Measurements from ENCODE around the gene MAN1A1. TPM values are rescaled to one million over a fixed set of nuclear protein-coding genes. Genes with fewer than 3 reads are reported as not detected.
"Not testable (repeated sequence)": the region's sequence is repeated elsewhere in the genome, so short reads cannot be mapped to it uniquely, and the experiment has no call there.

The MAN1A1 gene
- 17.2 TPM for total RNA-seq
- long read RNA-seq, full-length matches to known transcripts = 7 of 16 reads
- long read RNA-seq, partial matches to known transcripts = 7 of 16 reads
- long read RNA-seq, other reads (novel, unspliced or antisense) = 2 of 16 reads

- ATAC-seq (ENCODE audit: poor library complexity) = peak; percentile 96
- DNase-seq = peak; percentile 94
- intact Hi-C loops (cut with DNase I) = loop anchor here (10.0 kb wide), 1 partner anchor 205 kb away; no protein-coding TSS in a partner anchor
These were observed at the start of gene MAN1A1 for GRCh38 chr6:119349361-119350201. MAN1A1 (minus strand) TSS chr6:119349761; CDS start chr6:119349065, 696 bp downstream.

DNA sequence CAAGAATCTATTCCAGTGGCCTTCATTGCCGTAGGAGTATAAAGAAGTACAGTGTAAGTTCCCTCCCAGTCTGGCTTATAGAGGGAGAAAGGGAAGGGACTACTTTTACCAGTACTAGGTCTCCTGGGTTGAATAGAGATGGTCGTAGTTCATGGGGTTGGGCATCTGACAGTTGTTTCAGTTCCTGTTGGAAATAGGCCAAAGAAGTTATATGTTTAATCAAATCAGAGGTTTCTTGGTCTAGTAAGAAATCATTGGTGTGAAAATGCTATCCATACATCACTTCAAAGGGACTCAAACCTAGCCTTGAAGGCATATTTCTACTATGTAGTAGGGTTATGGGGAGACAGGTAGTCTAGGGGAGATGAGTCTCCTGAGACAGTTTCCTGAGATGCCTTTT is 45.6 kb upstream of the MAN1A1 start:
- DNase-seq (no peak), ATAC-seq (ENCODE audit: poor library complexity) (no peak)
- intact Hi-C loops (cut with DNase I) = no loop called here

GRCh38 chr6:119390247-119390793 is 40.8 kb upstream of the MAN1A1 start:
- no peak for DNase-seq
- intact Hi-C loops (cut with DNase I) = no loop called here

GRCh38 chr6:119385994-119386393 is 36.4 kb upstream of the MAN1A1 start:
- ATAC-seq (ENCODE audit: poor library complexity) = no peak
- DNase-seq = no peak

More at GRCh38 chr6:119390247-119390793, 40.8 kb upstream of the MAN1A1 start:
- no peak for ATAC-seq (ENCODE audit: poor library complexity)

GRCh38 chr6:119384444-119384843 is 34.9 kb upstream of the MAN1A1 start:
- intact Hi-C loops (cut with DNase I) = no loop called here
- no peak for DNase-seq
- ATAC-seq (ENCODE audit: poor library complexity) = peak; percentile 25

More at GRCh38 chr6:119385994-119386393, 36.4 kb upstream of the MAN1A1 start:
- intact Hi-C loops (cut with DNase I) = no loop called here

DNA sequence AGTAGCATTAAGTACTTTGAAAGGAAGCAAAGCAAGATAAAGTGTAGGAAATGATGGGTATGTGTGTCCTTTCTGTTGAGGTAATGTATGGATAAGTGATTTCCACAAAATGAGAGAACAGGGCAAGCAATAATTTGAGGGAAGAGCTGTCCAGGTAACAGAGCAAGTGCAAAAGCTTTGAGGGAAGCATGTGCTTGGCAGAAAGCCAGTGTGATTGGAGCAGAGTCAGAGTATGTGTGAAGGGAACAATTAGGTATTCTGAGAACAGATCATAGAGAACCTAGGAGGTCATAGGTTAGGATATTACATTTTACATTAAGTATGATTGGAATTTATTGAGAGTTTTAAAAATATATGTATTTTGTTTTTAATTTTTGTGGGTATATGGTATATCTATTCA is 30.2 kb upstream of the MAN1A1 start:
- no peak for DNase-seq
- intact Hi-C loops (cut with DNase I) = no loop called here
- ATAC-seq (ENCODE audit: poor library complexity) = no peak

GRCh38 chr6:119377043-119377442 is 27.5 kb upstream of the MAN1A1 start:
- DNase-seq; intact Hi-C loops (cut with DNase I); ATAC-seq (ENCODE audit: poor library complexity): not testable (repeated sequence)

DNA sequence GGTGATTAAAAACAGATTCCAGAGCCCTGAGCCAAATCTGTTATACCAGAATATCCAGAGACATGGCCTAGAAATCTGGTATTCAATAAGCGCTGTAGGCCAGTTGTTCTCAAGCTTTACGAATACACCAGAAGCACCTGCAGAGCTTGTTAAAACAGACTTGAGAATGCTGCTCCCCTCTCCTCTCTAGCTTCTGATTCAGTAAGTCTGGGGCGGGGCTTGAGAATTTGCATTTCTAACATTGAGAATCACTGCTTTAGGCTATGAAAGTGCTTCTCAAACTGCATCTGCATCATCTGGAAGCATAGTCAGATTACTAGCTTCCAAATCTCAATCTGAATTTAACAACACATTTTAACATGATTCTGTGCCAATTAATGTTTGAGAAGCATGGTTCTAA is 20.5 kb upstream of the MAN1A1 start:
- intact Hi-C loops (cut with DNase I) = no loop called here
- DNase-seq = no peak
- ATAC-seq (ENCODE audit: poor library complexity) = no peak

GRCh38 chr6:119368921-119369320 is 19.4 kb upstream of the MAN1A1 start:
- intact Hi-C loops (cut with DNase I) = no loop called here
- no peak for ATAC-seq (ENCODE audit: poor library complexity)
- no peak for DNase-seq

DNA sequence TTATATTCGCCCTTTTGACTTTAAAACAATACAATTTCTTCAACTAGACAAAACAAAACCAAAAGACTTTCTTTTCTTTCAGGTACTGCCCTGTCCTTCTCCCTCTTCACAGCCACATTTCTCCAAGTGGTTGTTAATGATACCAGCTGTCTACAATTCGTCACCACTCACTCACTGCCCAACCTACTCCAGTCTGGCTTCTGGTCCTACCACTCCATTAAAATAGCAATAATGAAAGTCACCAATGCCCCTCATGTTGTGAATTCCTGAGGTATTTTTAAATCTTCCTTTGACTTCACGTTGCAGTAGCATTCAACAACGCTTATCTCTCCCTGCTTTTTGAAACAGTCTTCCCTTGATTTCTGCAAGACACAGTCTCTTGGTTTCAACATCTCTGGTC is 11.6 kb upstream of the MAN1A1 start:
- DNase-seq (no peak), ATAC-seq (ENCODE audit: poor library complexity) (peak; percentile 71)
- intact Hi-C loops (cut with DNase I) = no loop called here

- intact Hi-C loops (cut with DNase I) = no loop called here
- DNase-seq = no peak
- ATAC-seq (ENCODE audit: poor library complexity) = no peak
These were observed 10.8 kb upstream of the MAN1A1 start for GRCh38 chr6:119360262-119360915.

- ATAC-seq (ENCODE audit: poor library complexity) (no peak), DNase-seq (no peak)
- intact Hi-C loops (cut with DNase I) = no loop called here
These were observed 6.3 kb upstream of the MAN1A1 start for GRCh38 chr6:119355890-119356289.

GRCh38 chr6:119355157-119355556 is 5.6 kb upstream of the MAN1A1 start:
- intact Hi-C loops (cut with DNase I) = no loop called here
- peak; percentile 82 for ATAC-seq (ENCODE audit: poor library complexity)
- DNase-seq = no peak

DNA sequence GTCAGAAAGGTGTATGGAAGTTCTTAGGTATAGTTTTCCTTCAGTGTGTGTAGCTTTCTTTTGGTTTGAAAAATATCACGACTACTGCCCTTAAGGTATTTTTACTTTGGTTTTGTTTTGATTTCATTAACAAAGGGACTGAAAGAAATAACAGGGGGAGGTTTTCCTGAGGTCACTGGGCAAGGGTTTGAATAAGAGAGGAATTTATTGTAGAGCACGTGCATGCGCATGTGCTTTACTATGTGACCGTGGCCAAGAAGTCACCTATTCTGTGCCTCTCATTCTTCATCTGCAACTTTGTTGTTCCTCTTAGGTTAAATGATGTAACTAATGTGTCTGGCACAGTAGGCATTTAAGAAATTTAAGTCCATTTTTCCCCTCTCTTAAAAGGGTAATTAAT is 4.1 kb upstream of the MAN1A1 start:
- intact Hi-C loops (cut with DNase I) = no loop called here
- no peak for ATAC-seq (ENCODE audit: poor library complexity)
- DNase-seq = no peak

GRCh38 chr6:119352001-119352400 is 2.4 kb upstream of the MAN1A1 start:
- DNase-seq (no peak), ATAC-seq (ENCODE audit: poor library complexity) (no peak)
- intact Hi-C loops (cut with DNase I) = no loop called here

DNA sequence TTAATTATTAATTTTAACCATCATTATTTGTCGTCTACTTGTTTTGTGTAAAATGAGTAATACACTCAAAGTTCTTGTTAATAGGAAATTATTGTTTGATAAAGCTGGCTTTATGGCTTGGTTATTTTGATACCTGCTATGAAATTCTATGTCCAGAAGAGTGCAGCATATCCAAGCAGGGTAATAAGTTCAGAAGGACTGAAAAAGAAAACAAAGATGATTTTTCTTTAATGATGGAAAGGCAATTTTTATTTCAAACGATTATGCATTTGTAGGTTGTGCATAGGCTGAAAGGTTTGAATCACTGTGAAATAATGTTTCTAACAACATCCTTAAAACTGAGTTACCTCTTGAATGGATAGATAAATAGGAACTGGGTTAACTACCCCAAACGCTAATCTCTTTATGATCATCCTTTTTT is 1.4 kb upstream of the MAN1A1 start:
- DNase-seq (no peak), ATAC-seq (ENCODE audit: poor library complexity) (no peak)
- intact Hi-C loops (cut with DNase I) = no loop called here

DNA sequence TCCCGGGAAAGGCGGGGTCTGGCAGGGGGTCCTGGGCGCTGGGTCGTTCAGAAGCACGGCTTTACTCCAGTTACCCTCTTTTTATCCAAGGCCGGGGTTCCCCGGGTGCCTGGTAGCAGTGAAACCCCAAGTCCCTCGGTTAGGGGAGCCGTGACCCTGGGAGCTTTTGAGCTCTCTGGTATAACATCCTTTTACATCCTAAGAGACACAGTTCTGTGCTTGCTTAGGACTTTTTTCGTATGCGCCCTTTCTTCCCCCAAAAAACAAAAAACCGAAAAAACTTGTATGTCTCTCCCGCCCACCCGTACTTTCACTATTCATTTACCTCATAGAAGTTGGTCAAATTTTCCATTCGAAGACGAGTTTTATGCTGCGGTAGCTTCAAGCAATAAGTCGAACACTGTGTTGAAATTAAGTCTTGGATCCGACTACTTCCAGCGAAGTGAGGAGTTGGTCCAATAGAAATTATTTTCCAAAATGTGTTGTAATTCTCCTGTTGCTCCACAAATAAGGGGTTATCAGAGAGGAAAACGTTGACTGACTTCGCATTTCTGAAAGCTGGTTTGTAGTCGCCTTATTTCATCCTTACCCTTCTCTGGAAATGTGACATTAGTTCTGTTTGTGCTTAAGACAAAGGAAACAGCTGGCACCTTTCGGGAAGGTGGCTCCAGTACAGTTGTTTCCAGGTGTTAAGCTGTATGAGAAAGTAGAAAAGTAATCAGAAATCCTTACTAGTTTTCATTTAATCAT is 816 bp upstream of the MAN1A1 start:
- peak; percentile 46 for ATAC-seq (ENCODE audit: poor library complexity)
- DNase-seq = no peak
- intact Hi-C loops (cut with DNase I) = no loop called here

DNA sequence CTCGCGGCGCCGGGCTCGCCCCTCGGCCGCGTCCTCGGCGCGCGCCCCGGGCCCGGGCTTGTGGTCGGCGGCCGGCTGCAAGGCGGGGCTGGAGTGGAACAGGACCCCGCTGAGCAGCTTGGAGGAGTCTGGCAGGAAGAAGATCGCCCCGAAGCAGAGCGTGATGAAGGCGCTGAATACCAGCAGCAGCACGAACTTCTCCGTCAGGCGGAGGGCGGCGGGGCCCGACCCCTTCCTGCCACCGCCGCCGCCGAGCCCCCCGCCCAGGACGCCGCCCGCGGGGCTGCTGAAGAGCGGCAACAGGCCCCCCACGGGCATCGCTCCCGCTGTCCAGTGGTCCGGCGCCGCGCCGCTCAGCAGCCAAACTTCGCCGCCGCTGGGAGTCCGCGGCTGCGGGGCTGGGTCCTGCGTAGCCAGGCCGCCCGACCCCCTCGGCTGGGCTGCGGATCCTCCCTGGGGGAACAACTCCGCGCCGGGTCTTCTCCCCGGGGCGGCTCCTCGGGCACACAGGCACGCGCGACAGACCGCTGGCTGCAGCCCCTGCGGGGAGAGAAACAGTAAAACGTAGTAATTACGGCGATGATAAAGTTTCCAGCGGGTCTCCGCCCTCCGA is 707 bp downstream of the MAN1A1 start:
- ATAC-seq (ENCODE audit: poor library complexity) = peak; percentile 11
- no peak for DNase-seq
- intact Hi-C loops (cut with DNase I) = loop anchor here (10.0 kb wide), 1 partner anchor 204 kb away; no protein-coding TSS in a partner anchor

Measured in Right ventricle myocardium superior (tissue), 1 donor.